Skin of body (tissue), 2 donors: ENCODE data around the gene RHBDD1. TPM values are rescaled to one million over a fixed set of nuclear protein-coding genes. Genes with fewer than 3 reads are reported as not detected.
"Not testable (repeated sequence)": the region's sequence is repeated elsewhere in the genome, so short reads cannot be mapped to it uniquely, and the experiment has no call there.

Source experiments
- DNase-seq: peaks from one replicate; lab custom pipeline; 2025; lab: John Stamatoyannopoulos, UW
- total RNA-seq: library from RNA; depleted of rRNA; stranded (reverse); fragments of >200 nt; gene quantifications from one replicate; pipeline ENCODE4 v1.2.3, GENCODE V29; 2014

RHBDD1 gene
- total RNA-seq, 1 donor from 2014 or later = 38.3 TPM

- DNase-seq = peak; percentile 29
These were observed 35.6 kb upstream of the RHBDD1 start for GRCh38 chr2:226799976-226800940.

GRCh38 chr2:226800941-226801784 lies 34.7 kb upstream of the RHBDD1 start:
- no peak for DNase-seq

DNA sequence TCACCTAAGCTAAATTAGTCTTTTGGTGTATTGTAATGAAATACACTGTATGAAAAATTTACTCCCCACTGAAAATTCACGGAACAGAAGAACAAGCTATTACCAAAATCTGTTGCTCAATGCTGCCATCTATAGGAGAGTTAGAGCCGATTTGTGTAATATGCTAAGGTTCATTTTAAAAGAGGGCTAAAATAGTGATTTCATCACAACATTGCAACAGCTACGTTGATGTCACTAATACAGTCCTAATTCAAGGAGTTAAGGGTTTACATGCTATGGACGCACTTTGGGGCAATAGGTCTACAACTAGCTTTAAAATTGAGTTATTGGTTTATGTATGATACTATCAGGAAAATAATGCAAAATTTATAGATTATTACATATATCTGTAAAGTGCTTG lies 33.3 kb upstream of the RHBDD1 start:
- DNase-seq = peak; percentile 54

- DNase-seq = no peak
These were observed 32.4 kb upstream of the RHBDD1 start for GRCh38 chr2:226803410-226803809.

- no peak for DNase-seq
These were observed 22.6 kb upstream of the RHBDD1 start for GRCh38 chr2:226813148-226813701.

GRCh38 chr2:226818930-226819329 lies 16.9 kb upstream of the RHBDD1 start:
- no peak for DNase-seq

- DNase-seq = no peak
These were observed 10.8 kb upstream of the RHBDD1 start for GRCh38 chr2:226825056-226825455.

- DNase-seq = peak; percentile 79
These were observed 7.7 kb upstream of the RHBDD1 start for GRCh38 chr2:226828191-226828590.

DNA sequence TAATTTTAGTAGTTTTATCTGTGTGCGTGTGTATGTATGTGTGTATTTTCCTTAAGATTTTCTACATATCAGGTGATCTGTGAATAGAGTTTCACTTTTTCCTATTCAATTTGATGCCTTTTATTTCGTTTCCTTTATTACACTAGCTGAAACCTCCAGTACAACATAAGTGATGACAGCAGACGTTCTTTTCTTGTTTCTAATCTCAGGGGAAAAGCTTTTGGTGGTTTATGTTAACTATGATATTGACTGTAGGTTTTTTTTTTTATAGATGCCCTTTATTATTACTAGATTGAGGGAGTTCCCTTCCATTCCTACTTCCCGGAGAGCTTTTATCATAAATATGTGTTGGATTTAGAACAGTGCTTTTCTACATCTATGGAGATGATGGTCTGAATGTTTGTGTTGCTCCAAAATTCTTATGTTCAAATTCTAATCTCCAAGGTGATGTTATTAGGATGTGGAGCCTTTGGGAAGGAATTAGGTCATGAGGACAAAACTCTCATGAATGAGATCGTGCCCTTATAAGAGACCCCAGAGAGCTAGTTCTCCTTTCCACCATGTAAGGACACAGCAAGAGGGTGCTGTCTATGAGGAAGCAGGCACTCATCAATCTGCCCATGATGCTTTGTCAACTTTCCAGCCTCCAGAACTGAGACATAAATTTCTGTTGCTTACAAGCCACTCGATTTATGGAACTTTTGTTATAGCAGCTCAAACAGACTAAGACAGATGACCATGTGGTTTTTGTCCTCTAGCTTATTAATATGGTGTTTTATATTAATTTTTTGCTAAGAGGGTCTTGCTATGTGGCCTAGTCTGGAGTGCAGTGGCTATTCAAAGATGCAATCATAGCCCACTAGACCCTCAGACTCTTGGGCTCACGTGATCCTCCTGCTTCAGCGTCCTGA lies 5.9 kb upstream of the RHBDD1 start:
- DNase-seq = no peak

DNA sequence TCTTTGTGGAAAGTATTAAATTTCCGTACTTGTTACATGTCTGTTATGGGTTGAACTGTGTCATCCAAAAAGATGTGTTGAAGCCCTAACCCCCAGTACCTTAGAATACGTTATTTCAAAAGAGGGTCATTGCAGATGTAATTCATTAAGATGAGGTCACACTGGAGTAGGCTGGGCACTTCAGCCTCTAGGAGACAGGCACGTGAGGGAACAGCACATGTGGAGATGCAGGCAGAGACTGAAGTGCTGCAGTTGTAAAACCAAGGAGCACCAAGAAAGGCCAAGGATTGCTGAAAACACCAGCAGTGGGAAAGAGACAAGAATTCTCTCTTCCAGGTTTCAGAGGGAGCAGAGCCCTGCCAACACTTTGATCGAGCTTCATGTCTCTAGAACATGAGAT lies 4.6 kb upstream of the RHBDD1 start:
- no peak for DNase-seq

DNA sequence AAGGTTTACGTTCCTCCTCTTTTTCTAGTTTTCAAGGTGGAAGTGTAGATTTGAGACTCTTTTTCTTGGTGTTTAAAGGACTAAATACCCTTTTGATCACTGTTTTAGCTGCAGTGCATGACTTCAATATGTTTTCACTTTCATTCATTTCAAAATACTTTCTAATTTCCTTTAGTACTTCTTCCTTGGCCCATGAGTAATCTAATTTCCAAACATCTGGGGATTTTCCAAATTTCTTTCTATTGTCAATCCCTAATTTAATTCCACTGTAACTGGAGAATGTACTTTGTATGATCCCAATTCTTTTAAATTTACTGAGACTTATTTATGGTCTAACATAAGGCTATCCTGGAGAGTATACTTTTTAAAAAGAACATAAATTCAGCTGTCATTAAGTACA lies 3.8 kb upstream of the RHBDD1 start:
- no peak for DNase-seq

DNA sequence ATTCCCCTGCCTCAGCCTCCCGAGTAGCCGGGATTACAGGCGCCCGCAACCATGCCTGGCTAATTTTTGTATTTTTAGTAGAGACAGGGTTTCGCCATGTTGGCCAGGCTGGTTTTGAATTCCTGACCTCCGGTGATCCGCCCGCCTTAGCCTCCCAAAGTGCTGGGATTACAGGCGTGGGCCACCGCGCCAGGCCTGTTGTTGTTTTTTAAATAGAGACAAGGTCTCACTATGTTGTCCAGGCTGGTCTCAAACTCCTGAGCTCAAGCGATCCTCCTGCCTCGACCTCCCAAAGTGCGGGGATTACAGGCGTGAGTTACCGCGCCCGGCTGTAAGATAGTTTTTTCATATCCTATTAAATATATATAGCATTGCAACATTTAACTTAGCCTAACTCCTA lies 974 bp upstream of the RHBDD1 start:
- not testable (repeated sequence) for DNase-seq

- peak; percentile 12 for DNase-seq
These were observed 446 bp upstream of the RHBDD1 start for GRCh38 chr2:226835420-226835795.

DNA sequence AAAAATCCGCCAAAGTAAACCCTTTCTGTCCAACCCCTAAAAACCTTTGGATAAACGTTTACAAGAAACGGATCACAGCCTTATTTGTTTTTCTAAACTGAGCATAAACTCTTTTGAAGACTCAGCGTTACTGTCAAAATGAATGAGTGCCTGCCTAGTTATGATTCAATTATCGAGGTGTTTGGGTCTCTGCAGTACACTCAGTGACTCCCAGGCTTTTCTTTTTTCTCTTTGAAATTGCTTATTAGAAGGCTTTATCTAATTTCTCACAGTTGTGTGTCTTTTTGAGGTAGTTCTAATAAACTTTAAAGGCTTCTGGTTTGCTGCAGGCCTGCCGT lies 663 bp downstream of the RHBDD1 start:
- peak; percentile 60 for DNase-seq

DNA sequence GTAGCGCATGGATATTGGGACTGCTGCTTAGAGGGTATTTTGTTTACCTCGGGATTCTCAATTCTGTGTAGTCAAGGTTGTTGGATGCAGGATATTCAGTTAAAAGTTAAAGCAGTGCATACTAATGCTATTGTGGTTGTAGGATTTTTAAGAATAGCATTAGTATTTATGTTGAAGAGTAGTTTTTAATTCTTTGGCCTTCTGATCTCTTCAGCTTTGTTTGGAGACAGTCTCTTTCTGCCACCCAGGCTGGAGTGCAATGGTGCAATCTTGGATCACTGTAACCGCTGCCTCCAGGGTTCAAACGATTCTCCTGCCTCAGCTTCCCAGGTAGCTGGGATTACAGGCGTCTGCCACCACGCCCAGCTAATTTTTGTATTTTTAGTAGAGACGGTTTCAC lies 1.5 kb downstream of the RHBDD1 start:
- no peak for DNase-seq

GRCh38 chr2:226837787-226838603 lies 2.1 kb downstream of the RHBDD1 start:
- DNase-seq = no peak

- DNase-seq = no peak
These were observed 2.9 kb downstream of the RHBDD1 start for GRCh38 chr2:226838722-226839121.

DNA sequence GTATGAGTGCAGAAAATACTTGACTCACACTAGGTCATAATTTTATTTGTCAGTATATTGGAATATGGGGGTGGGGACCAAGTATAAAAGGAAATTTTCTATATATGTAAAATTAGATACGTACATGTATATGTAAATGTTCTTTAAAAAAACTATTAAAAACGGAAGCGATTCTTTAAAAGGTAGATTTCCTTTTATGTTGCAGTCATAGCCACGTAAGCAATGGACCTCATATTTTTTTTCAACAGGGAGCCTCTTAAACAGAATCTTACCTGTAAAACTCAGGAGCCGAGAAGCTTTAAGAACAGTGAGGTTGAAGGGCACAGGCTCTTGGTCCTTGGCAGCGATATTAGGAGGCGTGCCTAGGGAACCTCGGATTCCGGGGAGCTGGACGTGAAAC lies 3.3 kb downstream of the RHBDD1 start:
- no peak for DNase-seq

GRCh38 chr2:226839951-226840350 lies 4.1 kb downstream of the RHBDD1 start:
- DNase-seq = no peak

DNA sequence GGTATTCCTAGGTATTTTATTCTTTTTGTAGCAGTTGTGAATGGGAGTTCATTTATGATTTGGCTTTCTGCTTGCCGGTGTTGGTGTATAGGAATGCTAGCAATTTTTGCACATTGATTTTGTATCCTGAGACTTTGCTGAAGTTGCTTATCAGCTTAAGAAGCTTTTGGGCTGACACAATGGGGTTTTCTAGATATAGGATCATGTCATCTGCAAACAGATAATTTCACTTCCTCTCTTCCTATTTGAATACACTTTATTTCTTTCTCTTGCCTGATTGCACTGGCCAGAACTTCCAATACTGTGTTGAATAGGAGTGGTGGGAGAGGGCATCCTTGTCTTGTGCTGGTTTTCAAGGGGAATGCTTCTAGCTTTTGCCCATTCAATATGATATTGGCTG lies 7.1 kb downstream of the RHBDD1 start:
- DNase-seq = not testable (repeated sequence)
